SU-DHL-6 (cell line): Measurements from ENCODE around the gene GATC.
A peak's percentile ranks its signal among the peaks of the same experiment; 100 is the strongest.

ENCODE experiments used
- H2AFZ ChIP-seq: fragments of 200-600 bp; sonication (generic); 2 replicates; pipeline ENCODE4 v1.6.1; 2014; ENCODE audit warnings: low read depth, mild to moderate bottlenecking, moderate library complexity, mixed read lengths, antibody characterized with exemption, low read length; ENCODE audit not compliant: severe bottlenecking
- H3F3A ChIP-seq: fragments of 200-600 bp; shearing (Covaris generic); 2 replicates; pipeline ENCODE4 v1.6.0; 2016; ENCODE audit warnings: antibody characterized with exemption, mild to moderate bottlenecking; ENCODE audit not compliant: insufficient read depth
- H3K27ac ChIP-seq: fragments of 200-600 bp; sonication (generic); 2 replicates; pipeline ENCODE4 v1.5.1; 2016; ENCODE audit warnings: low read depth, mild to moderate bottlenecking, low read length, moderate library complexity, mixed read lengths
- H3K27me3 ChIP-seq: fragments of 200-600 bp; sonication (generic), shearing (Covaris generic); 2 replicates; pipeline ENCODE4 v1.6.0; 2014; ENCODE audit warnings: mild to moderate bottlenecking, low read length
- H3K36me3 ChIP-seq: fragments of 200-600 bp; sonication (generic); 2 replicates; pipeline ENCODE4 v1.6.1; 2014; ENCODE audit warnings: mild to moderate bottlenecking, low read length, mixed read lengths
- H3K4me2 ChIP-seq: fragments of 300-600, 200-600 bp; shearing (Covaris generic), sonication (generic); 2 replicates; pipeline ENCODE4 v1.6.0; 2014; ENCODE audit warnings: low read length, low read depth, mild to moderate bottlenecking; ENCODE audit not compliant: poor library complexity, severe bottlenecking
- H3K4me3 ChIP-seq: fragments of 200-600 bp; sonication (generic); 2 replicates; pipeline ENCODE4 v1.5.1; 2014; ENCODE audit warnings: antibody characterized with exemption, low read length, mild to moderate bottlenecking, mixed read lengths; ENCODE audit not compliant: insufficient read depth, poor library complexity, severe bottlenecking
- H3K79me2 ChIP-seq: fragments of 200-600 bp; sonication (generic); 2 replicates; pipeline ENCODE4 v1.6.1; 2014; ENCODE audit warnings: mild to moderate bottlenecking, low read length, moderate library complexity; ENCODE audit not compliant: insufficient read depth
- H3K9ac ChIP-seq: fragments of 200-600 bp; sonication (generic); 2 replicates; pipeline ENCODE4 v1.7.0; 2014; ENCODE audit warnings: mild to moderate bottlenecking, low read length
- H3K9me2 ChIP-seq: fragments of 200-600 bp; sonication (generic); replicated peaks from 2 replicates; pipeline ENCODE4 v1.6.1; 2014; ENCODE audit warnings: low read length; ENCODE audit not compliant: insufficient read depth
- H3K9me3 ChIP-seq: fragments of 200-600 bp; sonication (generic); 2 replicates; pipeline ENCODE4 v1.6.1; 2014; ENCODE audit warnings: low read length, mixed read lengths; ENCODE audit not compliant: insufficient read depth
- H4K20me1 ChIP-seq: fragments of 200-600 bp; sonication (generic); 2 replicates; pipeline ENCODE4 v1.6.1; 2014; ENCODE audit warnings: low read depth, mild to moderate bottlenecking, antibody characterized with exemption, low read length, moderate library complexity, mixed read lengths
- CTCF ChIP-seq: fragments of 200-600 bp; sonication (generic); IDR thresholded peaks from one replicate; pipeline ENCODE4 v1.5.1; 2017; ENCODE audit warnings: antibody characterized with exemption, mild to moderate bottlenecking, low read length, moderate library complexity; ENCODE audit not compliant: insufficient read depth, poor library complexity, severe bottlenecking
- EZH2phosphoT487 ChIP-seq: fragments of 200-600 bp; sonication (generic), shearing (Covaris generic); conservative IDR thresholded peaks from 2 replicates; pipeline ENCODE4 v1.6.1; 2018; ENCODE audit warnings: mild to moderate bottlenecking, antibody characterized with exemption, low read length, moderate library complexity, mixed read lengths

The GATC gene

DNA sequence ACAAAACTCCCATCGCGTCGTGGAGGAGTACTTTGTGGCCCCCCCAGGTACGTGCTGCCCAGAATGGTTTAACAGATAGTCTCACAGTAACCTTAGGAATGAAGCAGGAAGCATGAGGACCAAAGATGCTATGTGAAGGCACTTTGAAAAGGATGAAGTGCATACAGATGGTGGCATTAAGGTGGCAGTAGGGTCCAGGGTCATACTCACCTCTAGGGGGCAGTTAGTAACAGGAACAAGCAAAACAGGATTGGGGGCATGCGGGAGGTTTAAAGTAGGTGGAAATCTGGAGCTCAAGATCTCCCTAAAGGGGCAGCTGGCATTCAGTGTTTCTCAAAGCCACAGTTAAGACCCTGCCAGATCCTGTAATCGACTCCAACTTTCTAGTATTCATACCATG is 10.9 kb downstream of the GATC start:
- H3K79me2 ChIP-seq = peaks cover 6% of the 10 kb centered on the region; the same call in 1 of the 2 replicates
- peaks cover 15% of the 10 kb centered on the region; the same call in 1 of the 2 replicates for H3K36me3 ChIP-seq
- peaks cover 35% of the 10 kb centered on the region for H3F3A ChIP-seq

DNA sequence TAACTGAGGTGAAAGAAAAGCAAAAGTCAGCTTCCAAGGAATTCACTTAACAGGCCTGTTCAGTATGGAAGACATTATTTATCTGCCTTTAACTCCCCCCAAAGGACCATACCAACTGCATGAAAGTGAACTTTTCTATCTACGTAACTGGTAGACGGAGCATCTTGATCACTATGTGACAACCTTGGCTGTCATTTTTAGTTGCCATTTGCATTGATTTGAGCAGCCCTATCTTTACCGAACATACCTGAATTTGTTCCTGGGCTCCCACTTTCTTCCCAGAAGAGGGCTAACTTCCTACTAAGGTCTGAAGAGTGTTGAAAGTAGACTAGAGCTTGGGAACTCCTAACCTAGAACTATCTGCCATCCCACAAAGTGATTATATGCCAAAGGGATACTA is 13.9 kb downstream of the GATC start:
- no peaks in the 10 kb centered on the region for H3K9me2 ChIP-seq
- H3F3A ChIP-seq = peaks cover 25% of the 10 kb centered on the region; the same call in 1 of the 2 replicates

More for the DNA sequence above, 10.9 kb downstream of the GATC start:
- no peak overlapping the region for H3K9ac ChIP-seq
- no peak overlapping the region for H3K4me2 ChIP-seq
- H3K27me3 ChIP-seq = no peaks in the 10 kb centered on the region
- no peaks in the 10 kb centered on the region; the same call in 1 of the 2 replicates for H4K20me1 ChIP-seq
- no peaks in the 10 kb centered on the region for H3K9me3 ChIP-seq
- H3K9me2 ChIP-seq = no peaks in the 10 kb centered on the region
- no peak overlapping the region for H2AFZ ChIP-seq
- peak; percentile 28 for TF ChIP-seq CTCF
- no peak for TF ChIP-seq EZH2phosphoT487
- H3K27ac ChIP-seq = no peak overlapping the region
- H3K4me3 ChIP-seq = no peak overlapping the region

GRCh38 chr12:120462099-120462640 is 15.9 kb downstream of the GATC start:
- H3K4me2 ChIP-seq = no peak overlapping the region
- H3K27ac ChIP-seq = no peak overlapping the region
- H3K27me3 ChIP-seq = no peaks in the 10 kb centered on the region
- no peaks in the 10 kb centered on the region for H3K9me3 ChIP-seq
- H3K4me3 ChIP-seq = no peak overlapping the region
- H3K9me2 ChIP-seq = no peaks in the 10 kb centered on the region
- H4K20me1 ChIP-seq = peaks cover 24% of the 10 kb centered on the region
- H3F3A ChIP-seq = peaks cover 22% of the 10 kb centered on the region; the same call in 1 of the 2 replicates
- H3K9ac ChIP-seq = no peak overlapping the region
- H2AFZ ChIP-seq = no peak overlapping the region
- peaks cover 33% of the 10 kb centered on the region for H3K79me2 ChIP-seq
- no peak for TF ChIP-seq EZH2phosphoT487
- TF ChIP-seq CTCF = no peak
- peaks cover 45% of the 10 kb centered on the region for H3K36me3 ChIP-seq

More for the DNA sequence above, 13.9 kb downstream of the GATC start:
- H3K27me3 ChIP-seq = no peaks in the 10 kb centered on the region
- no peak overlapping the region for H3K4me2 ChIP-seq
- peaks cover 38% of the 10 kb centered on the region for H3K36me3 ChIP-seq
- H2AFZ ChIP-seq = no peak overlapping the region
- TF ChIP-seq EZH2phosphoT487 = no peak
- TF ChIP-seq CTCF = no peak
- no peak overlapping the region for H3K9ac ChIP-seq
- no peak overlapping the region for H3K27ac ChIP-seq
- peaks cover 18% of the 10 kb centered on the region for H3K79me2 ChIP-seq
- H3K9me3 ChIP-seq = no peaks in the 10 kb centered on the region
- H4K20me1 ChIP-seq = peaks cover 9% of the 10 kb centered on the region
- H3K4me3 ChIP-seq = no peak overlapping the region
